ENCODE measurements around the gene OTULIN.

DNA sequence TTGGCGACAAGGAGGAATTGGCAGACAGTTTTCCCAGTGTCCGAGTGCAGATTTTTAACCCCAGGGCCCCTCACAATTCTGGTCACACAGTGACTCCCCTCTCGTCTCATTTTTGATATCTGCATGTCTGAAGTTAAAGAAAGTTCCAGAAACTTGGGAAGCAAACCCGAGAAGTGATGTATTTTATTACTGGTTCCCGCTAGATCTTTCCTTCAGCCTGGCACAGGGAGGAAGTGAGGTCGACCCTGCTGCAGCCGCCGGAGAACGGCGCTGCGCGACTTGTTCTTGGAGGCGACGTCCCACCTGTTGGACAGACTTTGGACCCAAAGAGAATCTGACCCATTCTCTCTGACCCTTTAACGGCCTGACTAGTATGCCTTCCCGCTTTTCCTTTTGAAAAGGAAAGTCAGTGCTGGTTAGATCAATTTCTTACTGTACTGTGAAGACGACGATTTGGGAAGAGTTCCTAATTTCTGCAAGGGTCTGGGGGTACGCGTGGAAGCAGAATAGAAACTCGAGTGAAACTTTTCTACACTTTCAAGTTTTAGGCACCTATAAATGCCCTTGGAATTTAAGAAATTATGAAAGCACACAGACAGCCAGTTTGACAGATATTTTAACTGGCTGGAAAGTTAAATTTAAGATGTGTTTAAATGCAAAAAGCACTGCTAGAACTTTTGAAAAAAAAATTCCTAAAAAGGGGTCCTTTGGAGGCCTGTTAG, 744 bp downstream of the OTULIN start:
- TF ChIP-seq, protein P1, sequence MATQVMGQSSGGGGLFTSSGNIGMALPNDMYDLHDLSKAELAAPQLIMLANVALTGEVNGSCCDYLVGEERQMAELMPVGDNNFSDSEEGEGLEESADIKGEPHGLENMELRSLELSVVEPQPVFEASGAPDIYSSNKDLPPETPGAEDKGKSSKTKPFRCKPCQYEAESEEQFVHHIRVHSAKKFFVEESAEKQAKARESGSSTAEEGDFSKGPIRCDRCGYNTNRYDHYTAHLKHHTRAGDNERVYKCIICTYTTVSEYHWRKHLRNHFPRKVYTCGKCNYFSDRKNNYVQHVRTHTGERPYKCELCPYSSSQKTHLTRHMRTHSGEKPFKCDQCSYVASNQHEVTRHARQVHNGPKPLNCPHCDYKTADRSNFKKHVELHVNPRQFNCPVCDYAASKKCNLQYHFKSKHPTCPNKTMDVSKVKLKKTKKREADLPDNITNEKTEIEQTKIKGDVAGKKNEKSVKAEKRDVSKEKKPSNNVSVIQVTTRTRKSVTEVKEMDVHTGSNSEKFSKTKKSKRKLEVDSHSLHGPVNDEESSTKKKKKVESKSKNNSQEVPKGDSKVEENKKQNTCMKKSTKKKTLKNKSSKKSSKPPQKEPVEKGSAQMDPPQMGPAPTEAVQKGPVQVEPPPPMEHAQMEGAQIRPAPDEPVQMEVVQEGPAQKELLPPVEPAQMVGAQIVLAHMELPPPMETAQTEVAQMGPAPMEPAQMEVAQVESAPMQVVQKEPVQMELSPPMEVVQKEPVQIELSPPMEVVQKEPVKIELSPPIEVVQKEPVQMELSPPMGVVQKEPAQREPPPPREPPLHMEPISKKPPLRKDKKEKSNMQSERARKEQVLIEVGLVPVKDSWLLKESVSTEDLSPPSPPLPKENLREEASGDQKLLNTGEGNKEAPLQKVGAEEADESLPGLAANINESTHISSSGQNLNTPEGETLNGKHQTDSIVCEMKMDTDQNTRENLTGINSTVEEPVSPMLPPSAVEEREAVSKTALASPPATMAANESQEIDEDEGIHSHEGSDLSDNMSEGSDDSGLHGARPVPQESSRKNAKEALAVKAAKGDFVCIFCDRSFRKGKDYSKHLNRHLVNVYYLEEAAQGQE (IDR thresholded peaks at IDR 0.05; ENCODE audit: insufficient replicate concordance, low read depth), result no peak
- no peak for TF ChIP-seq POLR2AphosphoS5 (IDR thresholded peaks at IDR 0.05; ENCODE audit: low read depth)
- TF ChIP-seq, protein P2, sequence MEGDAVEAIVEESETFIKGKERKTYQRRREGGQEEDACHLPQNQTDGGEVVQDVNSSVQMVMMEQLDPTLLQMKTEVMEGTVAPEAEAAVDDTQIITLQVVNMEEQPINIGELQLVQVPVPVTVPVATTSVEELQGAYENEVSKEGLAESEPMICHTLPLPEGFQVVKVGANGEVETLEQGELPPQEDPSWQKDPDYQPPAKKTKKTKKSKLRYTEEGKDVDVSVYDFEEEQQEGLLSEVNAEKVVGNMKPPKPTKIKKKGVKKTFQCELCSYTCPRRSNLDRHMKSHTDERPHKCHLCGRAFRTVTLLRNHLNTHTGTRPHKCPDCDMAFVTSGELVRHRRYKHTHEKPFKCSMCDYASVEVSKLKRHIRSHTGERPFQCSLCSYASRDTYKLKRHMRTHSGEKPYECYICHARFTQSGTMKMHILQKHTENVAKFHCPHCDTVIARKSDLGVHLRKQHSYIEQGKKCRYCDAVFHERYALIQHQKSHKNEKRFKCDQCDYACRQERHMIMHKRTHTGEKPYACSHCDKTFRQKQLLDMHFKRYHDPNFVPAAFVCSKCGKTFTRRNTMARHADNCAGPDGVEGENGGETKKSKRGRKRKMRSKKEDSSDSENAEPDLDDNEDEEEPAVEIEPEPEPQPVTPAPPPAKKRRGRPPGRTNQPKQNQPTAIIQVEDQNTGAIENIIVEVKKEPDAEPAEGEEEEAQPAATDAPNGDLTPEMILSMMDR (IDR thresholded peaks at IDR 0.05; ENCODE audit: insufficient read depth, low read length), result no peak

All from HL-60 (cell line).